DND-41 (cell line): ENCODE data around the gene SLC15A2.

Source experiments
- ATAC-seq: fragments of 200-7000 bp; cut with Tn5 transposase; 3 replicates; pipeline ENCODE4 v1.9.1; 2021; ENCODE audit warnings: low read depth; ENCODE audit not compliant: insufficient read depth
- DNase-seq: peaks from one replicate; pipeline ENCODE4 v3.0.0-alpha.2; 2020
- H2AFZ ChIP-seq: 2 replicates; pipeline ENCODE4 v1.6.0; 2012; ENCODE audit warnings: low read depth, low read length
- H3K27ac ChIP-seq: 2 replicates; pipeline ENCODE4 v1.5.1; 2012; ENCODE audit warnings: low read length, inconsistent platforms
- H3K27me3 ChIP-seq: fragments of 200-600 bp; sonication (generic); 2 replicates; pipeline ENCODE4 v1.6.0; 2012; ENCODE audit warnings: low read length, mild to moderate bottlenecking, inconsistent platforms; ENCODE audit not compliant: insufficient read depth, poor library complexity
- H3K36me3 ChIP-seq: 2 replicates; pipeline ENCODE4 v1.5.1; 2012; ENCODE audit warnings: low read length, inconsistent platforms; ENCODE audit not compliant: insufficient read depth
- H3K4me1 ChIP-seq: 2 replicates; pipeline ENCODE4 v1.5.1; 2012; ENCODE audit warnings: mild to moderate bottlenecking, low read length; ENCODE audit not compliant: insufficient read depth
- H3K4me2 ChIP-seq: 2 replicates; pipeline ENCODE4 v1.6.0; 2012; ENCODE audit warnings: mild to moderate bottlenecking, moderate library complexity, low read length, inconsistent platforms; ENCODE audit not compliant: insufficient read depth
- H3K4me3 ChIP-seq, 2 experiments: fragments of 200-600 bp in 1 of 2; shearing (Covaris generic) in 1 of 2; 2 replicates each; pipeline ENCODE4 v1.5.1; 2012 to 2016; ENCODE audit warnings: inconsistent platforms in 2 of 2, low read length in 2 of 2, mild to moderate bottlenecking in 2 of 2, low read depth in 1 of 2, moderate library complexity in 1 of 2
- H3K79me2 ChIP-seq: 2 replicates; pipeline ENCODE4 v1.6.0; 2012; ENCODE audit warnings: low read length, inconsistent platforms; ENCODE audit not compliant: insufficient read depth
- H3K9ac ChIP-seq: 2 replicates; pipeline ENCODE4 v1.6.0; 2012; ENCODE audit warnings: low read depth, mild to moderate bottlenecking, inconsistent platforms, low read length, moderate library complexity
- H3K9me3 ChIP-seq: 2 replicates; pipeline ENCODE4 v1.5.1; 2012; ENCODE audit warnings: low read length, moderate library complexity, mild to moderate bottlenecking, inconsistent platforms; ENCODE audit not compliant: insufficient read depth, severe bottlenecking
- H4K20me1 ChIP-seq: 2 replicates; pipeline ENCODE4 v1.6.0; 2012; ENCODE audit warnings: low read length; ENCODE audit not compliant: insufficient read depth
- EZH2 ChIP-seq: IDR thresholded peaks from 3 replicates; pipeline ENCODE4 v1.6.1; 2012; ENCODE audit warnings: borderline replicate concordance, low read depth, mild to moderate bottlenecking, moderate library complexity, low read length, inconsistent platforms; ENCODE audit not compliant: severe bottlenecking
- TF ChIP-seq, protein P1 (sequence below): IDR thresholded peaks from 2 replicates; pipeline ENCODE4 v1.5.1; 2012; ENCODE audit warnings: borderline replicate concordance, low read length, moderate library complexity, mild to moderate bottlenecking; ENCODE audit not compliant: poor library complexity, severe bottlenecking; ENCODE audit errors: extremely low read depth

The SLC15A2 gene

DNA sequence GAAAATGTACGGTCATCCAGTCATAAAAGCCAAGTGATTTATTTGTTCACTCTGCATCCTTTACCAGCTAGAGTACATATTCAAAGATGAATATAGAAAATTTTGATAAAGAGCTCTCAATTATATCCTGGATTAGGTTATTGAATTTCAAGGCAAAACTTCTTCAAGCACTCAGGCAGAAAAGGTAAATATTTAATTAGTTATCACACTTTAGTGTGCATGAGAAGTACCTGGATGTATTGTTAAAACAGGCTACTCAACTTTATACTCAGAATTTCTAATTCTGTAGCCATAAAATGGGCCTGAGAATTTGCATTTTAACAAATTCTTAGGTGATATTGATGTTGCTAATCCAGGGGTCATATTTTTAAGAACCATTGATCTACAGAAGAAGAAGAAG lies 82.5 kb downstream of the SLC15A2 start:
- Histone ChIP-seq H3K36me3 (no peaks in the 10 kb centered on the region), H3K4me2 (no peak overlapping the region), H3K27me3 (no peaks in the 10 kb centered on the region), H3K79me2 (no peaks in the 10 kb centered on the region), H3K9me3 (peaks cover 2% of the 10 kb centered on the region), H3K4me1 (no peaks in the 10 kb centered on the region), H3K4me3 (no peak overlapping the region), H3K27ac (no peak overlapping the region), H3K9ac (no peak overlapping the region), H2AFZ (no peak overlapping the region), H4K20me1 (no peaks in the 10 kb centered on the region)
- DNase-seq (no peak), ATAC-seq (no peak)
- TF ChIP-seq, protein P1, sequence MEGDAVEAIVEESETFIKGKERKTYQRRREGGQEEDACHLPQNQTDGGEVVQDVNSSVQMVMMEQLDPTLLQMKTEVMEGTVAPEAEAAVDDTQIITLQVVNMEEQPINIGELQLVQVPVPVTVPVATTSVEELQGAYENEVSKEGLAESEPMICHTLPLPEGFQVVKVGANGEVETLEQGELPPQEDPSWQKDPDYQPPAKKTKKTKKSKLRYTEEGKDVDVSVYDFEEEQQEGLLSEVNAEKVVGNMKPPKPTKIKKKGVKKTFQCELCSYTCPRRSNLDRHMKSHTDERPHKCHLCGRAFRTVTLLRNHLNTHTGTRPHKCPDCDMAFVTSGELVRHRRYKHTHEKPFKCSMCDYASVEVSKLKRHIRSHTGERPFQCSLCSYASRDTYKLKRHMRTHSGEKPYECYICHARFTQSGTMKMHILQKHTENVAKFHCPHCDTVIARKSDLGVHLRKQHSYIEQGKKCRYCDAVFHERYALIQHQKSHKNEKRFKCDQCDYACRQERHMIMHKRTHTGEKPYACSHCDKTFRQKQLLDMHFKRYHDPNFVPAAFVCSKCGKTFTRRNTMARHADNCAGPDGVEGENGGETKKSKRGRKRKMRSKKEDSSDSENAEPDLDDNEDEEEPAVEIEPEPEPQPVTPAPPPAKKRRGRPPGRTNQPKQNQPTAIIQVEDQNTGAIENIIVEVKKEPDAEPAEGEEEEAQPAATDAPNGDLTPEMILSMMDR: no peak
- TF ChIP-seq EZH2: no peak

DNA sequence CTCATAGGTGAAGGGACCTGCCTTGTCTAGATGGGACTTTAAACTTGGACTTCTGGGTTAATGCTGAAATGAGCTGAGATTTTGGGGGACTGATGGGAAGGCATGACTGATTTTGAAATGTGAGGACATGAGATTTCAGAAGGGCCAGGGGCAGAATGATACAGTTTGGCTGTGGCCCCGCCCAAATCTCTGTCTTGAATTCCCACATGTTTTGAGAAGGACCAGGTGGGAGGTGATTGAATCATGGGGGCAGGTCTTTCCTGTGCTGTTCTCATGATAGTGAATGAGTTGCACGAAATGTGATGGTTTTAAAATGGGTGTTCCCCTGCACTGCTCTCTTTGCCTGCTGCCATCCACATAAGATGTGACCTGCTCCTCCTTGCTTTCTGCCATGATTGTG lies 85.0 kb downstream of the SLC15A2 start:
- no peak for DNase-seq
- no peak overlapping the region for H2AFZ ChIP-seq
- H4K20me1 ChIP-seq: no peaks in the 10 kb centered on the region
- H3K4me2 ChIP-seq: no peak overlapping the region
- peaks cover 2% of the 10 kb centered on the region for H3K9me3 ChIP-seq
- H3K9ac ChIP-seq: no peak overlapping the region
- no peaks in the 10 kb centered on the region for H3K27me3 ChIP-seq
- no peaks in the 10 kb centered on the region for H3K4me1 ChIP-seq
- ATAC-seq: no peak
- no peak overlapping the region for H3K27ac ChIP-seq
- no peak for TF ChIP-seq EZH2
- TF ChIP-seq, protein P1: no peak
- no peaks in the 10 kb centered on the region for H3K79me2 ChIP-seq
- H3K4me3 ChIP-seq: no peak overlapping the region
- no peaks in the 10 kb centered on the region for H3K36me3 ChIP-seq

DNA sequence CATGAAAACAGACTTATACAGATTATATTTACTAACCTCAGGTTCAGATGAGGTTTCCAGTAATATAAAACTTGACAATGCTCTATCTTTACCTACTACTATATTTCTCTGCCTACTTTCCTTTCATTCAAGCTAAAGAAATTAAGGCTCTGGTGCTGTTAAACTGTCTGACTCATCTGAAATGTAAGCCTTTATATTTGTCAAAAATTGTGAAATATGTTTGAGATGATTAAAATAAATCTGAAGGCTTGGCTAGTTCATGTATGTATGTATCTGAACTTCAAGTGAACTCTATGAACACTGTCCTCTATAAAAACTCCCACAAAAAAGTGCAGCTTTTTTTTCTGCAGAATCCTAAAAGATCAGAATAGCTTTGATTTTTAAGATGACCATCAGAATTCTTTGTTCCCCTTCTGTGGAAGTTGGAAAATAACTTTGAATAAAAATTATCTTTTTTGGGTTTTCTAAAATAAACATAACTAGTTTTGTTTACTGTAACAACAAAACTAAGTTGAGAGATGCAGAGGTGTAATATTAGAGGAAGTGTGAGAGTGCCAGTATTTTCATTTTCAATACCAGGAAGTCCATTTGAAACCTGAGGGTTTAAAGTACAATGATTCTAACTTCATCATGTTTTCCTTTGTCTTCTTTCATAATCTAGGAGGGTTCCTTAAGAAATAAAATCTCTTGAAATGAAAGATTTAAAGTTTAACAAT lies 85.7 kb downstream of the SLC15A2 start:
- Histone ChIP-seq H3K9ac (no peak overlapping the region), H3K27ac (no peak overlapping the region), H2AFZ (no peak overlapping the region), H3K4me3 (no peak overlapping the region), H3K27me3 (no peaks in the 10 kb centered on the region), H3K4me2 (no peak overlapping the region), H3K9me3 (no peaks in the 10 kb centered on the region), H4K20me1 (no peaks in the 10 kb centered on the region), H3K4me1 (no peaks in the 10 kb centered on the region), H3K79me2 (no peaks in the 10 kb centered on the region), H3K36me3 (no peaks in the 10 kb centered on the region)
- DNase-seq (no peak), ATAC-seq (no peak)
- TF ChIP-seq EZH2: no peak

DNA sequence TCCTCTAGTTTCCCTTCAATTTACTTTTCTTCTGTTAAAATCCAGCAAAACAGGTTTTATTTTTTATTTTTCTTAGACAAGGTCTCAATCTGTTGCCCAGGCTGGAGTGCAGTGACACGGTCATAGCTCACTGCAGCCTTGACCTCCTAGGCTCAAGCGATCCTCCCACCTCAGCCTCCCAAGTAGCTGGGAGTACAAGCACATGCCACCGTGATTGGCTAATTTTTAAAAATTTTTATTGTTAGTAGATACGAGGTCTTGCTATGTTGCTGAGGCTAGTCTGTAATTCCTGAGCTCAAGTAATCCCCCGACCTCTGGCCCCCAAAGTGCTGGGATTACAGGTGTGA lies 86.2 kb downstream of the SLC15A2 start:
- Histone ChIP-seq H3K4me2 (no peak overlapping the region), H2AFZ (no peak overlapping the region), H3K79me2 (no peaks in the 10 kb centered on the region), H3K9me3 (no peaks in the 10 kb centered on the region), H3K4me3 (no peak overlapping the region), H3K27ac (no peak overlapping the region), H3K9ac (no peak overlapping the region), H3K27me3 (no peaks in the 10 kb centered on the region), H3K36me3 (no peaks in the 10 kb centered on the region), H4K20me1 (no peaks in the 10 kb centered on the region), H3K4me1 (no peaks in the 10 kb centered on the region)
- TF ChIP-seq, protein P1: no peak
- no peak for TF ChIP-seq EZH2
- no peak for ATAC-seq
- no peak for DNase-seq
